Gastrocnemius medialis (tissue), 4 donors: Measurements from ENCODE around the gene ZNF664.

Experiments
- POLR2A ChIP-seq, 2 donors: fragments of 450-650 bp; IDR thresholded peaks; one replicate each; pipeline ENCODE4 v1.6.1; 2017; ENCODE audit warnings: antibody characterized with exemption in 2 of 2, mild to moderate bottlenecking in 2 of 2, moderate library complexity in 2 of 2
- TF ChIP-seq, protein P1 (sequence below), 5 experiments: fragments of 450-650 bp in 3 of 5; fragments of 200-600 bp in 2 of 5; sonication (generic) in 2 of 5; IDR thresholded peaks in 4 of 5; conservative IDR thresholded peaks in 1 of 5; 1 replicate in 4 of 5; 2 replicates in 1 of 5; pipeline ENCODE4 v1.5.1; 2016 to 2019; ENCODE audit warnings: antibody characterized with exemption in 5 of 5, mild to moderate bottlenecking in 3 of 5, moderate library complexity in 3 of 5

- TF ChIP-seq, protein P1, sequence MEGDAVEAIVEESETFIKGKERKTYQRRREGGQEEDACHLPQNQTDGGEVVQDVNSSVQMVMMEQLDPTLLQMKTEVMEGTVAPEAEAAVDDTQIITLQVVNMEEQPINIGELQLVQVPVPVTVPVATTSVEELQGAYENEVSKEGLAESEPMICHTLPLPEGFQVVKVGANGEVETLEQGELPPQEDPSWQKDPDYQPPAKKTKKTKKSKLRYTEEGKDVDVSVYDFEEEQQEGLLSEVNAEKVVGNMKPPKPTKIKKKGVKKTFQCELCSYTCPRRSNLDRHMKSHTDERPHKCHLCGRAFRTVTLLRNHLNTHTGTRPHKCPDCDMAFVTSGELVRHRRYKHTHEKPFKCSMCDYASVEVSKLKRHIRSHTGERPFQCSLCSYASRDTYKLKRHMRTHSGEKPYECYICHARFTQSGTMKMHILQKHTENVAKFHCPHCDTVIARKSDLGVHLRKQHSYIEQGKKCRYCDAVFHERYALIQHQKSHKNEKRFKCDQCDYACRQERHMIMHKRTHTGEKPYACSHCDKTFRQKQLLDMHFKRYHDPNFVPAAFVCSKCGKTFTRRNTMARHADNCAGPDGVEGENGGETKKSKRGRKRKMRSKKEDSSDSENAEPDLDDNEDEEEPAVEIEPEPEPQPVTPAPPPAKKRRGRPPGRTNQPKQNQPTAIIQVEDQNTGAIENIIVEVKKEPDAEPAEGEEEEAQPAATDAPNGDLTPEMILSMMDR (IDR thresholded peaks at IDR 0.05 in 4 of 5, conservative IDR thresholded peaks at IDR 0.05 in 1 of 5): no peak
- TF ChIP-seq POLR2A (IDR thresholded peaks at IDR 0.05): no peak
Measured at GRCh38 chr12:124031058-124031457, 58.0 kb downstream of the ZNF664 start.
